Fibroblast of the aortic adventitia (primary cell): Measurements from ENCODE around the gene ODF4. TPM values are rescaled to one million over a fixed set of nuclear protein-coding genes. Genes with fewer than 3 reads are reported as not detected.
A peak's percentile ranks its signal among the peaks of the same experiment; 100 is the strongest.

Experiments used
- DNase-seq: peaks from one replicate; pipeline ENCODE4 v3.0.0-alpha.2; 2010; ENCODE audit warnings: low read depth
- H3K4me3 ChIP-seq: 2 replicates; pipeline ENCODE4 v1.5.1; 2011; ENCODE audit warnings: low read depth, mild to moderate bottlenecking, control low read depth, low read length, moderate library complexity
- total RNA-seq: library from RNA; depleted of rRNA; stranded (reverse); fragments of >200 nt; gene quantifications from 2 replicates; pipeline ENCODE4 v1.2.3, GENCODE V29; 2012; ENCODE audit warnings: low replicate concordance
- TF ChIP-seq, protein P1 (sequence below): IDR thresholded peaks from 2 replicates; pipeline ENCODE4 v1.5.1; 2011; ENCODE audit warnings: mild to moderate bottlenecking, low read length, control low read depth, inconsistent platforms; ENCODE audit not compliant: insufficient read depth

The ODF4 gene
- total RNA-seq, 1 donor = not detected

DNA sequence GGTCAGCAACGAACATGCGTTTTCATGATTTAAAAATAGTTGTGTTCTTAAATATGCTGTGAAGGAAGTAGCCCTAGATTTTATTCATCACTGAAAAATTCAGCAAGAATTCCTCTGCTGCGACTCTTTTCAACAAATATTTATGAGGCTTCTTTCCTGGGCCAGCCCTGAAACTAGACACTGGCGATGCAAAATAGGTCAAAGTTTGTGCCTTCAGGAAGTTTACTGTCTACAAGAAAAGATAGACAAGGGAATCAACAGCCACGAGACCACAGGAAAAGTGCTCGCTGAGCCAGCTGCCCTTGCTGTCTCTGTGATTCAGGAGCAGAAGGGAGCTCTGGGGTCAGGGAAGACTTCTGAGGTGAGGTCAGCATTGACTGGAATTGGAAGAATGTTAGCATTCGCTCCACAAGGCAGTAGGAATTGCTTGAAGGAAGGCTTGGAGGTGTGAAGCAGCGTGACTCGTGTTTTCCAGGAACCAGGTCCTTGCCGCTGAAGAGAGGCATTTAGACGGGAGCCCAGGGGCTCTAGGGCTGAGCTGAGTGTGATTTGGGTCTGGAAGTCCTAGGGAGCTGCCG, 45.2 kb downstream of the ODF4 start:
- peak; percentile 81 for DNase-seq
- no peak overlapping the region for H3K4me3 ChIP-seq

GRCh38 chr17:8386841-8387240, 47.2 kb downstream of the ODF4 start:
- no peak overlapping the region for H3K4me3 ChIP-seq
- TF ChIP-seq, protein P1, sequence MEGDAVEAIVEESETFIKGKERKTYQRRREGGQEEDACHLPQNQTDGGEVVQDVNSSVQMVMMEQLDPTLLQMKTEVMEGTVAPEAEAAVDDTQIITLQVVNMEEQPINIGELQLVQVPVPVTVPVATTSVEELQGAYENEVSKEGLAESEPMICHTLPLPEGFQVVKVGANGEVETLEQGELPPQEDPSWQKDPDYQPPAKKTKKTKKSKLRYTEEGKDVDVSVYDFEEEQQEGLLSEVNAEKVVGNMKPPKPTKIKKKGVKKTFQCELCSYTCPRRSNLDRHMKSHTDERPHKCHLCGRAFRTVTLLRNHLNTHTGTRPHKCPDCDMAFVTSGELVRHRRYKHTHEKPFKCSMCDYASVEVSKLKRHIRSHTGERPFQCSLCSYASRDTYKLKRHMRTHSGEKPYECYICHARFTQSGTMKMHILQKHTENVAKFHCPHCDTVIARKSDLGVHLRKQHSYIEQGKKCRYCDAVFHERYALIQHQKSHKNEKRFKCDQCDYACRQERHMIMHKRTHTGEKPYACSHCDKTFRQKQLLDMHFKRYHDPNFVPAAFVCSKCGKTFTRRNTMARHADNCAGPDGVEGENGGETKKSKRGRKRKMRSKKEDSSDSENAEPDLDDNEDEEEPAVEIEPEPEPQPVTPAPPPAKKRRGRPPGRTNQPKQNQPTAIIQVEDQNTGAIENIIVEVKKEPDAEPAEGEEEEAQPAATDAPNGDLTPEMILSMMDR = no peak

More for the DNA sequence above, 45.2 kb downstream of the ODF4 start:
- TF ChIP-seq, protein P1 = no peak

GRCh38 chr17:8387914-8388651, 48.4 kb downstream of the ODF4 start:
- DNase-seq = no peak
- H3K4me3 ChIP-seq = no peak overlapping the region

More at GRCh38 chr17:8386841-8387240, 47.2 kb downstream of the ODF4 start:
- DNase-seq = no peak

DNA sequence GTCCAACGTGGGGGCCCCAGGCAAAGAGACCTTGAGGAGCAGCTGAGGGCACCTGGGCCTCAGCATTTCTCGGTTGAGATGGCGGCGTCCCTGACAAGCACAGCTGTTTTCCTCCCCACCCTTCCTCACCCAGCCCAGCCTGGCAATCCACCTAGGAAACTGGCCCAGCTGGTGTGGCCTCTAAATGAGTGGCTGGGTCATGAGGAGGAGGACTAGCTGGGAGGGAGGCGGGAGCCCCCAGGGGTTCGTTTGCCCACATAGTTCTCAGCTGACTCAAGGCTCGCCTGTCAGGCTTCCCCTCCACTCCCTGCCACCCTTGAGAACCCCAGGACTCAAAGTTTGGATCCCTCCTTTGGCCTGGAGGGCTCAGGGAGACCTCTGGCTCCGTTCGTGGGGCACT, 52.1 kb downstream of the ODF4 start:
- TF ChIP-seq, protein P1 = no peak
- peak; percentile 26 for DNase-seq

More at GRCh38 chr17:8387914-8388651, 48.4 kb downstream of the ODF4 start:
- TF ChIP-seq, protein P1 = no peak

DNA sequence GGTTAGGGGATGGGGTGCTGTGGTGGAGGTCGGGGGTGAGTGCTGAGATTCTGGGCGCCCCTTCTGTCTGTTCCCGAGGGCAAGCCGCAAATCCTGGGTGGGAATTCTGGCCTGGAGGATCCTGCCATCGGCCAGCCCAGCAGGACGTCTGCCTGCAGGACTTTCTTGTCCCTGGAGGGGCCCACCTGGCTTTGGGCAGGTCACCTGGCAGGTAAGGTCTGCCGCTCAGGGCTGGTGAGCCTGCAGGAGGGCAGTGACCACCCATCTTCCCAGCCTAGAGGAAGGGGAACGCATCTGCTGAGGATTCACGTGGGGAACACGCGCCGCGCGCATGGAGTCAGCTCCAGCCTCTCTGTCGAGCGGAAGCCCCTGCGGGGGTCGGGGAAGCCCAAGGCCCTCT, 52.6 kb downstream of the ODF4 start:
- no peak for DNase-seq
- TF ChIP-seq, protein P1 = no peak
- no peak overlapping the region for H3K4me3 ChIP-seq

More for the DNA sequence above, 52.1 kb downstream of the ODF4 start:
- no peak overlapping the region for H3K4me3 ChIP-seq

- TF ChIP-seq, protein P1 = no peak
- no peak for DNase-seq
- no peak overlapping the region for H3K4me3 ChIP-seq
Observed at GRCh38 chr17:8392674-8393469, 53.2 kb downstream of the ODF4 start.
